A549 (cell line): ENCODE measurements around the gene PSMD12. TPM values are rescaled to one million over a fixed set of nuclear protein-coding genes. Genes with fewer than 3 reads are reported as not detected.
"Not testable (repeated sequence)": the region's sequence is repeated elsewhere in the genome, so short reads cannot be mapped to it uniquely, and the experiment has no call there.

Experiments used
- ATAC-seq, 2 experiments: fragments of 200-7000 bp in 1 of 2; fragments of >200 bp in 1 of 2; cut with Nextera tagmentation in 1 of 2; cut with Tn5 transposase in 1 of 2; 3 replicates each; pipeline versions ENCODE4 v1.8.0 to v1.9.1; 2018 to 2020; ENCODE audit warnings: mild to moderate bottlenecking in 1 of 2, moderate library complexity in 1 of 2
- CTCF ChIA-PET: fragments of 300-600 bp; sonication (Branson Sonifier 250); formaldehyde crosslinking; extraction: SDS; loops from one replicate; lab custom pipeline; 2021; ENCODE audit warnings: antibody characterized with exemption, inconsistent platforms; lab: Yijun Ruan, JAX
- POLR2A ChIA-PET: fragments of 350-600 bp; formaldehyde crosslinking; extraction: SDS; loops from one replicate; lab custom pipeline; 2021; ENCODE audit warnings: antibody characterized with exemption, inconsistent platforms; lab: Yijun Ruan, JAX
- DNase-seq, 2 experiments: peaks; one replicate each; pipeline versions ENCODE4 v3.0.0 to v3.0.0-alpha.2; 2011 to 2016; ENCODE audit warnings: low read depth in 1 of 2, low spot score in 1 of 2
- FAIRE-seq: peaks from 2 replicates; lab custom pipeline; 2011; peaks lifted over from hg19 to GRCh38; lab: Jason Lieb, UNC
- H3K27ac ChIP-seq, 2 experiments: fragments of >200 bp; sonication (Bioruptor Twin); formaldehyde crosslinking; 3 replicates each; pipeline ENCODE4 v1.5.1; 2016 to 2017
- H3K4me1 ChIP-seq: fragments of >200 bp; sonication (Bioruptor Twin); formaldehyde crosslinking; 3 replicates; pipeline ENCODE4 v1.6.1; 2016
- H3K4me2 ChIP-seq: fragments of >200 bp; sonication (Bioruptor Twin); formaldehyde crosslinking; 3 replicates; pipeline ENCODE4 v1.6.1; 2016
- H3K4me3 ChIP-seq: fragments of >200 bp; sonication (Bioruptor Twin); formaldehyde crosslinking; 3 replicates; pipeline ENCODE4 v1.5.1; 2016
- H3K9me3 ChIP-seq: fragments of >200 bp; sonication (Bioruptor Twin); formaldehyde crosslinking; 3 replicates; pipeline ENCODE4 v1.6.1; 2016
- BHLHE40 ChIP-seq: IDR thresholded peaks from 2 replicates; pipeline ENCODE4 v1.6.1; 2012; ENCODE audit warnings: low read depth, low read length, inconsistent platforms
- CBX8 ChIP-seq: fragments of 200-600 bp; sonication (generic); IDR thresholded peaks from 2 replicates; pipeline ENCODE4 v1.6.1; 2016
- CHD2 ChIP-seq: fragments of 150-350 bp; IDR thresholded peaks from 2 replicates; pipeline ENCODE4 v1.6.1; 2014; ENCODE audit warnings: low read length; ENCODE audit not compliant: partially characterized antibody
- CHD4 ChIP-seq: fragments of 200-600 bp; sonication (generic); IDR thresholded peaks from 2 replicates; pipeline ENCODE4 v1.6.1; 2016; ENCODE audit warnings: antibody characterized with exemption, mild to moderate bottlenecking, borderline replicate concordance
- EHF ChIP-seq: fragments of 250-450 bp; sonication (Bioruptor Pico); IDR thresholded peaks from 2 replicates; pipeline ENCODE4 v1.5.0; 2020; ENCODE audit warnings: mild to moderate bottlenecking
- EHMT2 ChIP-seq: fragments of 200-600 bp; sonication (generic); IDR thresholded peaks from 2 replicates; pipeline ENCODE4 v1.6.1; 2016; ENCODE audit warnings: antibody characterized with exemption, low read depth, mild to moderate bottlenecking, moderate library complexity
- ESRRA ChIP-seq: fragments of 150-350 bp; IDR thresholded peaks from 2 replicates; pipeline ENCODE4 v1.6.1; 2014; ENCODE audit warnings: mild to moderate bottlenecking, low read length, borderline replicate concordance
- FOSB ChIP-seq: fragments of 250-450 bp; sonication (Bioruptor Pico); IDR thresholded peaks from 2 replicates; pipeline ENCODE4 v1.5.0; 2020; ENCODE audit warnings: mild to moderate bottlenecking, moderate library complexity
- FOSL2 ChIP-seq, 2 experiments: fragments of 450-650 bp in 1 of 2; fragments of >200 bp in 1 of 2; sonication (Bioruptor Twin) in 1 of 2; formaldehyde crosslinking; IDR thresholded peaks; 2 replicates each; pipeline versions ENCODE4 v1.5.0 to v1.6.1; 2016 to 2020; ENCODE audit warnings: mild to moderate bottlenecking in 1 of 2, moderate library complexity in 1 of 2
- HOXB13 ChIP-seq: fragments of 250-450 bp; sonication (Bioruptor Pico); IDR thresholded peaks from 2 replicates; pipeline ENCODE4 v1.5.0; 2020; ENCODE audit warnings: low read depth, mild to moderate bottlenecking, moderate library complexity
- HOXB5 ChIP-seq: fragments of 250-450 bp; sonication (Bioruptor Pico); IDR thresholded peaks from 2 replicates; pipeline ENCODE4 v1.5.0; 2020; ENCODE audit warnings: mild to moderate bottlenecking, moderate library complexity
- JUNB ChIP-seq: fragments of >200 bp; sonication (Bioruptor Twin); formaldehyde crosslinking; IDR thresholded peaks from 2 replicates; pipeline ENCODE4 v1.6.1; 2016
- MYC ChIP-seq: IDR thresholded peaks from 2 replicates; pipeline ENCODE4 v1.6.1; 2012; ENCODE audit warnings: mild to moderate bottlenecking, inconsistent platforms, low read length, improper control_type of control experiment, borderline replicate concordance
- RFX5 ChIP-seq: fragments of 450-650 bp; IDR thresholded peaks from 2 replicates; pipeline ENCODE4 v1.7.1; 2014; ENCODE audit warnings: antibody characterized with exemption, mild to moderate bottlenecking, moderate library complexity
- SMC3 ChIP-seq: fragments of >200 bp; sonication (Bioruptor Twin); formaldehyde crosslinking; IDR thresholded peaks from 3 replicates; pipeline ENCODE4 v1.6.1; 2018; ENCODE audit warnings: inconsistent platforms
- ZNF302 ChIP-seq: fragments of 250-450 bp; sonication (Bioruptor Pico); IDR thresholded peaks from 2 replicates; pipeline ENCODE4 v1.9.0; 2021; ENCODE audit warnings: inconsistent platforms, mild to moderate bottlenecking, moderate library complexity
- WGBS: methylation state at CpG from one replicate; pipeline ENCODE4 v1.1.6; 2017; ENCODE audit errors: missing lambda C conversion rate; 5-methylcytosine and 5-hydroxymethylcytosine counted together
- polyA plus RNA-seq, 4 experiments: library from polyadenylated mRNA; depleted of rRNA in 3 of 4; stranded (reverse); fragments of >200 nt; fragmentation: RNase III in 1 of 4; extraction: RNeasy Plus Mini Kit Qiagen cat#74134 plus additional on column Dnase treatment in 1 of 4; gene quantifications; 2 replicates in 3 of 4; 3 replicates in 1 of 4; pipeline ENCODE4 v1.2.3, GENCODE V29; 2011 to 2017
- TF ChIP-seq, protein P1 (sequence below): fragments of >200 bp; sonication (Bioruptor Twin); formaldehyde crosslinking; IDR thresholded peaks from 3 replicates; pipeline ENCODE4 v1.5.1; 2016
- TF ChIP-seq, protein P2 (sequence below): fragments of >200 bp; sonication (Bioruptor Twin); formaldehyde crosslinking; IDR thresholded peaks from 3 replicates; pipeline ENCODE4 v1.6.1; 2016
- TF ChIP-seq, protein P3 (sequence below): fragments of 250-450 bp; sonication (Bioruptor Pico); IDR thresholded peaks from 2 replicates; pipeline ENCODE4 v1.5.0; 2020; ENCODE audit warnings: low read depth, mild to moderate bottlenecking, moderate library complexity
- TF ChIP-seq, protein P4 (sequence below): IDR thresholded peaks from 2 replicates; pipeline ENCODE4 v1.6.1; 2012; ENCODE audit warnings: low read depth, borderline replicate concordance

Gene PSMD12
- polyA plus RNA-seq, 2 of the 4 experiments (the other 2 are of a cell fraction), result 104 to 106 TPM

DNA sequence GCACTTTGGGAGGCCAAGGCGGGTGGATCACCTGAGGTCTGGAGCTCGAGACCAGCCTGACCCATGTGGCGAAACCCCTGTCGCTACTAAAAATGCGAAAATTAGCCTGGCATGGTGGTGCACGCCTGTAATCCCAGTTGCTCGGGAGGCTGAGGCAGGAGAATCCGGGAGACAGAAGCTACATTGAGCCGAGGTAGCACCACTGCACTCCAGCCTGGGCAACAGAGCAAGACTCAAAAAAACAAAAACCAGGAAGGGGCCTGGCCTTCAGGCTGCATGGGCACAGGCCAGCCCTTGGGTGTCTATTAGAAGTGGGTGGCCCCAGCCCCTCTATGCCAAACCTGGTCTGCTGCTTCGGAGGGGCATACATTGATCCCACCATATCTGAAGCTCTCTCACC is 56.0 kb downstream of the PSMD12 start (continued):
- TF ChIP-seq CBX8 (no peak), FOSL2 (IDR thresholded peaks at IDR 0.05) (no peak), FOSL2 (CRISPR knock-in tag; IDR thresholded peaks at IDR 0.05) (no peak), EHMT2 (no peak), JUNB (no peak), FOSB (CRISPR knock-in tag) (no peak), MYC (no peak), HOXB13 (CRISPR knock-in tag) (no peak), CHD2 (no peak)
- TF ChIP-seq, all 56 proteins: peak for 0

DNA sequence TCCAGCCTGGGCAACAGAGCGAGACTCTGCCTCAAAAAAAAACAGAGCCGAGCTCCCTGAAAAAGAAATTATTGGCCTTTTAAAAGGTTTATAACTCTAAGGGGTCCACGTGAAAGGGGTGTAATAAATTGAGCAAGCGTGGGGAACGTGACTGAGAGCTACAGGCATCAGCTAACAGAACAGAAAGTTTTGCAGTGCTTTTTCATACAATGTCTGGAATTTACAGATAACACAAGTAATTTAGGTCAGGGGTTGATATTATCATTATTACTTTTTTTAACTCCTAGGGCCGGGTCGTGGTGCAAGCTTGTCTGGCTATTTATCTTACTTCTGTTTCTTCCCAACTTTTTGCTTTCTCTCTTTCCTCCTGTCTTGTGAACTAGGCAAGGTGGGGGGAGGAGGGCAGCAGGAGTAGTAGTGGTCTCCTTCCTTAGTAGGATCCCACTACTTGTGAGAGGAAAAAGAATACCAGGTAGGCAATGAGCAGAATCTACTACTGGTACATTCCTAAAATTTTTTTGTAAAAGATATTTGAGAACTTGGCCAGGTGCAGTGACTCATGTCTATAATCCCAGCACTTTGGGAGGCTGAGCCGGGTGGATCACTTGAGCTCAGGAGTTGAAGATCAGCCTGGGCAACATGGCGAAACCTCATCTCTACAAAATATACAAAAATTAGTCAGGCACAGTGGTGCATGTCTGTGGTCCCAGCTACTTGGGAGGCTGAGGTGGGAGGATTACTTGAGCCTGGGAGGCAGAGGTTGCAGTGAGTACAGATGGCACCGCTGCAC is 60.7 kb downstream of the PSMD12 start:
- H3K9me3 ChIP-seq, H3K4me1 ChIP-seq, H3K27ac ChIP-seq, H3K4me3 ChIP-seq, H3K4me2 ChIP-seq, FAIRE-seq, ATAC-seq, DNase-seq, POLR2A ChIA-PET: not testable (repeated sequence)
- CTCF ChIA-PET, result interaction anchor here (0.6 to 1.4 kb wide), 5 partner anchors 10 to 47 kb away, joined by 3 to 4 read pairs (median 3); no protein-coding TSS in a partner anchor
- 68% methylated on average over 10 of the region's 10 CpGs for WGBS

DNA sequence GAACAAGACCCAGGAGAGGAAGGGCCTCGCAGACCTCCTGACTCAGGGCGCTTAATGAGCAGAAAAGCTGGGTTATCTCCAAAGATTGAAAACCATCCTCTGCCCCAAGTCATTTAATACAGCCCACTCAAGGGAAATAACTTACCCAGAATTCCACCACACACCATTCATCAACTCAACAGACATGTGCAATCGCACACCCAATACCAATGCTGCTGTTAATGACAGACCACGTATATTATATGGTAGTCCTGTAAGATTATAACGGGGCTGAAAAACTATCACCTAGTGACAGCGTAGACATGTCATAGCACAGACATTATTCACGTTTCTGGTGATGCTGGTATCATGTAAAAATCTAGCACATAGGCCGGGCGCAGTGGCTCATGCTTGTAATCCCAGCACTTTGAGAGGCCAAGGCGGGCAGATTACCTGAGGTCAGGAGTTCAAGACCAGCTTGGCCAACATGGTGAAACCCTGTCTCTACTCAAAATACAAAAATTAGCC is 68.9 kb downstream of the PSMD12 start:
- Histone ChIP-seq H3K27ac (no peak overlapping the region), H3K4me2 (no peak overlapping the region), H3K4me3 (no peak overlapping the region), H3K4me1 (0 out of 3 replicates have a peak, but pooled peaks cover 3% of the 10 kb centered on the region), H3K9me3 (no peaks in the 10 kb centered on the region)
- ChIA-PET CTCF (interaction anchor here (1.0 to 1.2 kb wide), 4 partner anchors 12 to 178 kb away, joined by 3 to 4 read pairs (median 4); no protein-coding TSS in a partner anchor), POLR2A (no interaction called here)
- WGBS, result 85% methylated on average over 10 of the region's 10 CpGs
- no peak for TF ChIP-seq HOXB5 (CRISPR knock-in tag)
- no peak for TF ChIP-seq FOSL2 (IDR thresholded peaks at IDR 0.05)
- no peak for TF ChIP-seq FOSL2 (CRISPR knock-in tag; IDR thresholded peaks at IDR 0.05)
- TF ChIP-seq ESRRA, result no peak
- TF ChIP-seq RFX5, result no peak
- TF ChIP-seq, protein P1, sequence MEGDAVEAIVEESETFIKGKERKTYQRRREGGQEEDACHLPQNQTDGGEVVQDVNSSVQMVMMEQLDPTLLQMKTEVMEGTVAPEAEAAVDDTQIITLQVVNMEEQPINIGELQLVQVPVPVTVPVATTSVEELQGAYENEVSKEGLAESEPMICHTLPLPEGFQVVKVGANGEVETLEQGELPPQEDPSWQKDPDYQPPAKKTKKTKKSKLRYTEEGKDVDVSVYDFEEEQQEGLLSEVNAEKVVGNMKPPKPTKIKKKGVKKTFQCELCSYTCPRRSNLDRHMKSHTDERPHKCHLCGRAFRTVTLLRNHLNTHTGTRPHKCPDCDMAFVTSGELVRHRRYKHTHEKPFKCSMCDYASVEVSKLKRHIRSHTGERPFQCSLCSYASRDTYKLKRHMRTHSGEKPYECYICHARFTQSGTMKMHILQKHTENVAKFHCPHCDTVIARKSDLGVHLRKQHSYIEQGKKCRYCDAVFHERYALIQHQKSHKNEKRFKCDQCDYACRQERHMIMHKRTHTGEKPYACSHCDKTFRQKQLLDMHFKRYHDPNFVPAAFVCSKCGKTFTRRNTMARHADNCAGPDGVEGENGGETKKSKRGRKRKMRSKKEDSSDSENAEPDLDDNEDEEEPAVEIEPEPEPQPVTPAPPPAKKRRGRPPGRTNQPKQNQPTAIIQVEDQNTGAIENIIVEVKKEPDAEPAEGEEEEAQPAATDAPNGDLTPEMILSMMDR, result no peak
- TF ChIP-seq, protein P2, sequence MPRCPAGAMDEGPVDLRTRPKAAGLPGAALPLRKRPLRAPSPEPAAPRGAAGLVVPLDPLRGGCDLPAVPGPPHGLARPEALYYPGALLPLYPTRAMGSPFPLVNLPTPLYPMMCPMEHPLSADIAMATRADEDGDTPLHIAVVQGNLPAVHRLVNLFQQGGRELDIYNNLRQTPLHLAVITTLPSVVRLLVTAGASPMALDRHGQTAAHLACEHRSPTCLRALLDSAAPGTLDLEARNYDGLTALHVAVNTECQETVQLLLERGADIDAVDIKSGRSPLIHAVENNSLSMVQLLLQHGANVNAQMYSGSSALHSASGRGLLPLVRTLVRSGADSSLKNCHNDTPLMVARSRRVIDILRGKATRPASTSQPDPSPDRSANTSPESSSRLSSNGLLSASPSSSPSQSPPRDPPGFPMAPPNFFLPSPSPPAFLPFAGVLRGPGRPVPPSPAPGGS, result no peak
- ATAC-seq, result no peak
- no peak for FAIRE-seq
- DNase-seq, result no peak

DNA sequence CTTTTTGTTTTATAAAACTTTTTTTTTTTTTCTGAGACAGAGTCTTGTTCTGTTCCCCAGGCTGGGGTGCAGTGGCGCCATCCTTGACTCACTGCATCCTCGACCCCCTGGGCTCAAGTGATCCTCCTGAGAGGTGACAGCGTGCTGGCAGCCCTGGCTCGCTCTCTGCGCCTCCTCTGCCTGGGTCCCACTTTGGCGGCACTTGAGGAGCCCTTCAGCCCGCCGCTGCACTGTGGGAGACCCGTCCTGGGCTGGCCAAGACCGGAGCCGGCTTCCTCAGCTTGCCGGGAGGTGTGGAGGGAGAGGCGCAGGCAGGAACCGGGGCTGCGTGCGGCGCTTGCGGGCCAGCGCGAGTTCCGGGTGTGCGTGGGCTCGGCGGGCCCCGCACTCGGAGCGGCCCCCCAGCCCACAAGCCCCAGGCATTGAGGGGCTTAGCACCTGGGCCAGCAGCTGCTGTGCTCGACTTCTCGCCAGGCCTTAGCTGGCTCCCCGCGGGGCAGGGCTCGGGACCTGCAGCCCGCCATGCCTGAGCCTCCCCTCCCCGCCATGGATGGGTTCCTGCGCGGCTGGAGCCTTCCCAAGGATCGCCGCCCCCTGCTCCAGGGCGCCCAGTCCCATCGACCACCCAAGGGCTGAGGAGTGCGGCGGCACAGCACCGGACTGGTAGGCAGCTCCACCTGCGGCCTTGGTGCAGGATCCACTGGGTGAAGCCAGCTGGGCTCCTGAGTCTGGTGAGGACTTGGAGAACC is 71.8 kb downstream of the PSMD12 start:
- Histone ChIP-seq H3K4me1 (0 out of 3 replicates have a peak, but pooled peaks cover 3% of the 10 kb centered on the region), H3K9me3 (no peaks in the 10 kb centered on the region), H3K27ac (no peak overlapping the region), H3K4me2 (peak overlapping the region; percentile 61; the same call in 1 of the 3 replicates), H3K4me3 (no peak overlapping the region)
- TF ChIP-seq BHLHE40 (no peak), EHF (no peak), ZNF302 (CRISPR knock-in tag) (no peak), JUNB (no peak), SMC3 (no peak), FOSB (CRISPR knock-in tag) (no peak), CHD4 (no peak), HOXB5 (CRISPR knock-in tag) (no peak), EHMT2 (no peak)
- TF ChIP-seq, protein P3, sequence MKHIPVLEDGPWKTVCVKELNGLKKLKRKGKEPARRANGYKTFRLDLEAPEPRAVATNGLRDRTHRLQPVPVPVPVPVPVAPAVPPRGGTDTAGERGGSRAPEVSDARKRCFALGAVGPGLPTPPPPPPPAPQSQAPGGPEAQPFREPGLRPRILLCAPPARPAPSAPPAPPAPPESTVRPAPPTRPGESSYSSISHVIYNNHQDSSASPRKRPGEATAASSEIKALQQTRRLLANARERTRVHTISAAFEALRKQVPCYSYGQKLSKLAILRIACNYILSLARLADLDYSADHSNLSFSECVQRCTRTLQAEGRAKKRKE (CRISPR knock-in tag), result no peak
- TF ChIP-seq, protein P2, result no peak
- TF ChIP-seq, protein P4, sequence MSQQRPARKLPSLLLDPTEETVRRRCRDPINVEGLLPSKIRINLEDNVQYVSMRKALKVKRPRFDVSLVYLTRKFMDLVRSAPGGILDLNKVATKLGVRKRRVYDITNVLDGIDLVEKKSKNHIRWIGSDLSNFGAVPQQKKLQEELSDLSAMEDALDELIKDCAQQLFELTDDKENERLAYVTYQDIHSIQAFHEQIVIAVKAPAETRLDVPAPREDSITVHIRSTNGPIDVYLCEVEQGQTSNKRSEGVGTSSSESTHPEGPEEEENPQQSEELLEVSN, result no peak
- no peak for FAIRE-seq
- ChIA-PET CTCF (interaction anchor here (0.6 to 6.8 kb wide), 25 partner anchors 8 to 577 kb away, joined by 3 to 70 read pairs (median 3); no protein-coding TSS in a partner anchor), POLR2A (no interaction called here)
- WGBS, result 90% methylated on average over 19 of the region's 44 CpGs
- DNase-seq, result no peak
- no peak for ATAC-seq
